ENCODE data around the gene ELAPOR1. TPM values are rescaled to one million over a fixed set of nuclear protein-coding genes. Genes with fewer than 3 reads are reported as not detected.

Gene ELAPOR1
- total RNA-seq, 1 donor from 2014 or later = 0.08 TPM

- no peaks in the 10 kb centered on the region for H3K36me3 ChIP-seq (ENCODE audit: control insufficient read depth, insufficient read depth, low read length)
- DNase-seq (ENCODE audit: low read depth) = no peak
- TF ChIP-seq CTCF (IDR thresholded peaks at IDR 0.05; ENCODE audit: insufficient read depth, low read length, poor library complexity, severe bottlenecking) = no peak
- no peak overlapping the region for H3K4me3 ChIP-seq (ENCODE audit: low read depth, low read length)
- no peaks in the 10 kb centered on the region for H3K27me3 ChIP-seq (ENCODE audit: control insufficient read depth, insufficient read depth, low read length)
Measured at GRCh38 chr1:109083923-109084322, 30.0 kb upstream of the ELAPOR1 start.

- H3K36me3 ChIP-seq (ENCODE audit: control insufficient read depth, insufficient read depth, low read length) = no peaks in the 10 kb centered on the region
Measured at GRCh38 chr1:109084563-109085517, 29.1 kb upstream of the ELAPOR1 start.

DNA sequence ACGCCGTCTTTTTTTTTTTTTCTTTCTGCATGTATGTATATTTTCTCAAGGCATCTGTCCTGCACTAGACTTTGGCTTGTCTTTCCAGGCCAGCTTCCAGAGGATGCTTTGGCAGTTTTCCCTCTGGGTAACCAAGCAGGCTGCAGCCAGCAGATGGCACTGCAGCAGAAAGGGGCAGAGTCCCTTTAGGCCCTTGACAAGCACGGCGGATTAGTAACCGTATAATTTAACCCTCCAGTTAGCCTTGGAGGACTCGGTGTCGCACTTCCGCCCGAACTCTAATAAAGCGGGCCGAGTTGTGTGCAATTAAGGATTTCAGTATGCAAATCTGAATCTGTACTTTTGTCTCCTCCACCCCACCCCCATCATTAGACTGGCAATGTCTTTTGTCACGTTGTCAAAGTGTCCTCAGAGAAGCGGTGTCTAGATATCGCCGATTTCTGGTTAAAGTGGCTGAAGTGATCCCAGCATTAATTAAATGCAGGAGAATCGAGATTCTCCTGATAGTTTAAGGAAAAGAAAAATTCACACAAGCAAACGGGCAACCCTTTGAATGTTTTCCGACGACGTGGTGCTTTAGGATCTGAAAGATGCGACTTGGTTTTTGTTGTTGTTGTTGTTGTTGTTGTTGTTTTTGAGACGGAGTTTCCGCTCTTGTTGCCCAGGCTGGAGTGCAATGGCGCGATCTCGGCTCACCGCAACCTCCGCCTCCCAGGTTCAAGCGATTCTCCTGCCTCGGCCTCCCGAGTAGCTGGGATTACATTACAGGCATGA lies 24.5 kb upstream of the ELAPOR1 start:
- H3K4me3 ChIP-seq (ENCODE audit: low read depth, low read length) = peak overlapping the region; percentile 97
- DNase-seq (ENCODE audit: low read depth) = no peak

More at GRCh38 chr1:109084563-109085517, 29.1 kb upstream of the ELAPOR1 start:
- no peak for TF ChIP-seq CTCF (IDR thresholded peaks at IDR 0.05; ENCODE audit: insufficient read depth, low read length, poor library complexity, severe bottlenecking)
- DNase-seq (ENCODE audit: low read depth) = peak; percentile 72
- no peak overlapping the region for H3K4me3 ChIP-seq (ENCODE audit: low read depth, low read length)
- no peaks in the 10 kb centered on the region for H3K27me3 ChIP-seq (ENCODE audit: control insufficient read depth, insufficient read depth, low read length)

GRCh38 chr1:109090196-109091077 lies 23.5 kb upstream of the ELAPOR1 start, which contains the start of gene TMEM167B:
Gene TMEM167B, plus strand, starts transcription at chr1:109090764. Its CDS starts 109 bp downstream, at chr1:109090873.
- no peak for TF ChIP-seq CTCF (IDR thresholded peaks at IDR 0.05; ENCODE audit: insufficient read depth, low read length, poor library complexity, severe bottlenecking)
- H3K36me3 ChIP-seq (ENCODE audit: control insufficient read depth, insufficient read depth, low read length) = no peaks in the 10 kb centered on the region

More for the DNA sequence above, 24.5 kb upstream of the ELAPOR1 start:
- H3K27me3 ChIP-seq (ENCODE audit: control insufficient read depth, insufficient read depth, low read length) = no peaks in the 10 kb centered on the region
- H3K36me3 ChIP-seq (ENCODE audit: control insufficient read depth, insufficient read depth, low read length) = no peaks in the 10 kb centered on the region
- peak; percentile 72 for TF ChIP-seq CTCF (IDR thresholded peaks at IDR 0.05; ENCODE audit: insufficient read depth, low read length, poor library complexity, severe bottlenecking)

GRCh38 chr1:109091078-109091838 lies 22.7 kb upstream of the ELAPOR1 start:
- no peak for TF ChIP-seq CTCF (IDR thresholded peaks at IDR 0.05; ENCODE audit: insufficient read depth, low read length, poor library complexity, severe bottlenecking)
- Histone ChIP-seq H3K36me3 (ENCODE audit: control insufficient read depth, insufficient read depth, low read length) (no peaks in the 10 kb centered on the region), H3K4me3 (ENCODE audit: low read depth, low read length) (peak overlapping the region; percentile 97), H3K27me3 (ENCODE audit: control insufficient read depth, insufficient read depth, low read length) (no peaks in the 10 kb centered on the region)
- DNase-seq (ENCODE audit: low read depth) = no peak

More at GRCh38 chr1:109090196-109091077, 23.5 kb upstream of the ELAPOR1 start, which contains the start of gene TMEM167B:
- Histone ChIP-seq H3K27me3 (ENCODE audit: control insufficient read depth, insufficient read depth, low read length) (no peaks in the 10 kb centered on the region), H3K4me3 (ENCODE audit: low read depth, low read length) (peak within 1 kb of the TSS; percentile 97)
- DNase-seq (ENCODE audit: low read depth) = peak; percentile 81

Data from kidney epithelial cell (primary cell).